CD14-positive monocyte (primary cell): ENCODE measurements around the gene SCART1. TPM values are rescaled to one million over a fixed set of nuclear protein-coding genes. Genes with fewer than 3 reads are reported as not detected.

Experiments
- DNase-seq, 3 donors: peaks; one replicate each; pipeline ENCODE4 v3.0.0-alpha.2; 2011 to 2022
- H2AFZ ChIP-seq: 2 replicates; pipeline ENCODE4 v1.6.0; 2012; ENCODE audit warnings: mild to moderate bottlenecking, low read depth, low read length, inconsistent platforms; ENCODE audit not compliant: insufficient read depth, poor library complexity, severe bottlenecking
- H3K27ac ChIP-seq, 2 donors: 1 replicate in 1 of 2; 2 replicates in 1 of 2; pipeline ENCODE4 v1.5.1; 2012 to 2013; ENCODE audit warnings: low read length in 2 of 2, control low read depth in 1 of 2, inconsistent platforms in 1 of 2, low read depth in 1 of 2, mild to moderate bottlenecking in 1 of 2
- H3K27me3 ChIP-seq, 2 donors: one replicate each; pipeline versions ENCODE4 v1.6.0 to v1.6.1; 2011 to 2013; ENCODE audit warnings: low read length in 2 of 2; ENCODE audit not compliant: control insufficient read depth in 2 of 2, insufficient read depth in 2 of 2
- H3K36me3 ChIP-seq, 2 donors: replicated peaks in 1 of 2; 1 replicate in 1 of 2; 2 replicates in 1 of 2; pipeline versions ENCODE4 v1.5.1 to v1.6.1; 2012 to 2013; ENCODE audit warnings: low read length in 2 of 2, control low read depth in 1 of 2, inconsistent platforms in 1 of 2, mild to moderate bottlenecking in 1 of 2; ENCODE audit not compliant: insufficient read depth in 2 of 2, control insufficient read depth in 1 of 2
- H3K4me1 ChIP-seq, 2 donors: 1 replicate in 1 of 2; 2 replicates in 1 of 2; pipeline versions ENCODE4 v1.5.1 to v1.6.1; 2012 to 2013; ENCODE audit warnings: low read length in 2 of 2, control low read depth in 1 of 2, inconsistent platforms in 1 of 2, mild to moderate bottlenecking in 1 of 2, moderate library complexity in 1 of 2; ENCODE audit not compliant: insufficient read depth in 2 of 2, control insufficient read depth in 1 of 2
- H3K4me2 ChIP-seq: replicated peaks from 2 replicates; pipeline ENCODE3; 2012; ENCODE audit warnings: low read length, moderate library complexity, mild to moderate bottlenecking; ENCODE audit not compliant: poor library complexity, severe bottlenecking; ENCODE audit errors: extremely low read depth
- H3K4me3 ChIP-seq, 3 experiments: fragments of 200-600 bp in 1 of 3; sonication (generic) in 1 of 3; replicated peaks in 1 of 3; 1 replicate in 2 of 3; 2 replicates in 1 of 3; pipeline ENCODE4 v1.5.1; 2011 to 2013; ENCODE audit warnings: low read length in 3 of 3, mild to moderate bottlenecking in 3 of 3, control low read depth in 2 of 3, low read depth in 2 of 3, inconsistent platforms in 1 of 3, moderate library complexity in 1 of 3
- H3K79me2 ChIP-seq: 2 replicates; pipeline ENCODE4 v1.6.0; 2012; ENCODE audit warnings: mild to moderate bottlenecking, control low read depth, inconsistent platforms, low read length, moderate library complexity; ENCODE audit not compliant: insufficient read depth
- H3K9ac ChIP-seq: 2 replicates; pipeline ENCODE4 v1.6.0; 2017; ENCODE audit warnings: low read length, mild to moderate bottlenecking; ENCODE audit not compliant: insufficient read depth, poor library complexity, severe bottlenecking
- H3K9me3 ChIP-seq, 2 donors: replicated peaks in 1 of 2; 1 replicate in 1 of 2; 2 replicates in 1 of 2; pipeline versions ENCODE4 v1.5.1 to v1.6.1; 2012 to 2013; ENCODE audit warnings: low read length in 2 of 2, control low read depth in 1 of 2; ENCODE audit not compliant: control insufficient read depth in 1 of 2, insufficient read depth in 1 of 2
- H4K20me1 ChIP-seq: 2 replicates; pipeline ENCODE4 v1.6.0; 2012; ENCODE audit warnings: mild to moderate bottlenecking, low read length, control low read depth, moderate library complexity; ENCODE audit not compliant: insufficient read depth
- H3K27ac Mint-ChIP-seq, 7 donors: one replicate each; pipeline ENCODE4 v1.8.0; 2020; ENCODE audit warnings: mild to moderate bottlenecking in 7 of 7, mixed read lengths in 7 of 7, moderate library complexity in 6 of 7, inconsistent platforms in 2 of 7
- H3K27me3 Mint-ChIP-seq, 3 donors: one replicate each; pipeline ENCODE4 v1.8.0; 2021 to 2022; ENCODE audit warnings: low read depth in 3 of 3, mild to moderate bottlenecking in 3 of 3, mixed read lengths in 3 of 3, moderate library complexity in 3 of 3, inconsistent platforms in 1 of 3
- H3K36me3 Mint-ChIP-seq, 2 donors: one replicate each; pipeline ENCODE4 v1.8.0; 2020; ENCODE audit warnings: mixed read lengths in 2 of 2, inconsistent platforms in 1 of 2, mild to moderate bottlenecking in 1 of 2
- H3K4me1 Mint-ChIP-seq: one replicate; pipeline ENCODE4 v1.8.0; 2020; ENCODE audit warnings: mild to moderate bottlenecking, mixed read lengths
- H3K4me3 Mint-ChIP-seq, 2 donors: one replicate each; pipeline ENCODE4 v1.8.0; 2020; ENCODE audit warnings: mild to moderate bottlenecking in 2 of 2, mixed read lengths in 2 of 2, moderate library complexity in 1 of 2
- H3K9me3 Mint-ChIP-seq, 7 donors: one replicate each; pipeline ENCODE4 v1.8.0; 2020 to 2022; ENCODE audit warnings: mixed read lengths in 7 of 7, mild to moderate bottlenecking in 6 of 7, moderate library complexity in 6 of 7, inconsistent platforms in 2 of 7
- WGBS: methylation state at CpG from one replicate; pipeline ENCODE4 v1.1.5; 2013; ENCODE audit warnings: missing lambda C conversion rate; ENCODE audit not compliant: insufficient coverage; 5-methylcytosine and 5-hydroxymethylcytosine counted together
- intact Hi-C, 2 donors: fragments of 100-400 bp; cut with micrococcal nuclease; formaldehyde crosslinking; loops; one replicate each; pipeline versions ENCODE4 v1.15.0 to v1.15.1; 2023
- polyA plus RNA-seq, 3 donors: library from polyadenylated mRNA; depleted of rRNA in 1 of 3; unstranded in 2 of 3; stranded (reverse) in 1 of 3; fragments of 300-500 nt in 2 of 3; fragments of >200 nt in 1 of 3; fragmentation: Illumina TruSeq in 2 of 3; gene quantifications; 1 replicate in 2 of 3; 2 replicates in 1 of 3; pipeline ENCODE4 v1.2.3, GENCODE V29; 2012 to 2021
- TF ChIP-seq, protein P1 (sequence below): fragments of 200-600 bp; IDR thresholded peaks from one replicate; pipeline ENCODE4 v1.8.0; 2022; ENCODE audit warnings: antibody characterized with exemption, mild to moderate bottlenecking

Gene SCART1
- polyA plus RNA-seq, 3 donors: 1.1 TPM; not detected in 2

DNA sequence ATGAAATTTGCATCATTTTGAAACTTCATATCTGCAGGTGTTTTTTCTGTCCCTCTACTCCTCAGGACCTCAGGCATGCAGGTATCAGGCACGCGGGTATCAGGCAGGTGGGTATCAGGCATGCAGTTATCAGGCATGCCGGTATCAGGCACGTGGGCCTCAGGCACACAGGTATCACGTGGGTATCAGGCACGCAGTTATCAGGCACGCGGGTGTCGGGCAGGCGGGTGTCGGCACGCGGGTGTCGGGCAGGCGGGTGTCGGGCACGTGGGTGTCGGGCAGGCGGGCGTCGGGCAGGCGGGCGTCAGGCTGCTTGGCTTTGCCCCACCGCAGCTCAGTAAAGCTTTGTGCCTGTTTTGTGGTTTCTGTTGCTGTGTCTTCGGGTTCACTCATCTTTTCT is 38.0 kb upstream of the SCART1 start:
- DNase-seq: no peak
- Histone ChIP-seq H3K27ac (no peak overlapping the region), H3K4me1 (no peaks in the 10 kb centered on the region), H2AFZ (no peak overlapping the region), H3K79me2 (no peaks in the 10 kb centered on the region), H3K4me2 (no peak overlapping the region), H3K9ac (no peak overlapping the region), H4K20me1 (no peaks in the 10 kb centered on the region), H3K9me3 (peaks cover 15 to 23% of the 10 kb centered on the region in 2 donors), H3K36me3 (peaks cover 27 to 53% of the 10 kb centered on the region in 2 donors), H3K4me3 (no peak overlapping the region), H3K27me3 (no peaks in the 10 kb centered on the region)
- Mint-ChIP-seq H3K27me3 (peaks cover under 1 to 6% (median 2%) of the 10 kb centered on the region in 3 donors), H3K4me3 (no peak overlapping the region), H3K27ac (no peak overlapping the region), H3K36me3 (peaks cover 49 to 81% of the 10 kb centered on the region in 2 donors), H3K9me3 (peaks cover 31 to 52% (median 39%) of the 10 kb centered on the region in 7 donors), H3K4me1 (no peaks in the 10 kb centered on the region)
- intact Hi-C loops: no loop called here
- TF ChIP-seq, protein P1, sequence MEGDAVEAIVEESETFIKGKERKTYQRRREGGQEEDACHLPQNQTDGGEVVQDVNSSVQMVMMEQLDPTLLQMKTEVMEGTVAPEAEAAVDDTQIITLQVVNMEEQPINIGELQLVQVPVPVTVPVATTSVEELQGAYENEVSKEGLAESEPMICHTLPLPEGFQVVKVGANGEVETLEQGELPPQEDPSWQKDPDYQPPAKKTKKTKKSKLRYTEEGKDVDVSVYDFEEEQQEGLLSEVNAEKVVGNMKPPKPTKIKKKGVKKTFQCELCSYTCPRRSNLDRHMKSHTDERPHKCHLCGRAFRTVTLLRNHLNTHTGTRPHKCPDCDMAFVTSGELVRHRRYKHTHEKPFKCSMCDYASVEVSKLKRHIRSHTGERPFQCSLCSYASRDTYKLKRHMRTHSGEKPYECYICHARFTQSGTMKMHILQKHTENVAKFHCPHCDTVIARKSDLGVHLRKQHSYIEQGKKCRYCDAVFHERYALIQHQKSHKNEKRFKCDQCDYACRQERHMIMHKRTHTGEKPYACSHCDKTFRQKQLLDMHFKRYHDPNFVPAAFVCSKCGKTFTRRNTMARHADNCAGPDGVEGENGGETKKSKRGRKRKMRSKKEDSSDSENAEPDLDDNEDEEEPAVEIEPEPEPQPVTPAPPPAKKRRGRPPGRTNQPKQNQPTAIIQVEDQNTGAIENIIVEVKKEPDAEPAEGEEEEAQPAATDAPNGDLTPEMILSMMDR: no peak
- 97% methylated on average over 24 of the region's 25 CpGs for WGBS

DNA sequence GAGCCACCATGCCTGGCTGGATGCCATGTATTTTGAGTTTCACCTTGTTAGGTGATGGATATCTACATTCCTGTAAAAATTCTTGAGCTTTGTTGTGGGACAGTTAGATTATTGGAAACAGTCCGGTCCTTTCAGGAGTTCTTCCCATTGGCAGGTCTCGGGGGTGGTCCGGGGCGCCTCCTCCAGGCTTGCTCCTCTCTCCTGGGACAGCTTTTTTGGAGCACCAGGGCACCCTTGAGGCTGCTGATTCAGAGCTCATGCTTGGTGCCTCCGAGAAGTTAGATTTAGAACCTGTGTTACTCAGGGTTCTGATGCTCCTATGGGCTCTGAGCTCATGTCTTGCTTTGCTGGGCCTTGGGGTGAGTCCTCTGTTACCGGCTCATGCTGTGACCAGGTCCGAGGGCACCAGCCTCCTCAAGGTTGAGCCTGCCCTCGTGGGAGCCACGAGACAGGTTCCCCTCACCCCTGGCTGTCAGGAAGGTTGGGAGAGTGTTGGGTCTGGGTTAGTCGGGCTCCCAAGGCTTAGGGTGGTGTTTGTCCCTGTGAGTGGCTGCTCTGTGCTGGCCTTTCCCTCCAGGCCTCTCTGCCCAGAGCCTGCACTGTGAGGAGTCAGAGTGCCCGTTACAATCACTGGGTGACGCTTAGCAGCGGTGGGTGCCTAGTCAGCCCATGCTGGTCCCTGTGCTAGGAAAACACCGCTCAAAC is 35.3 kb upstream of the SCART1 start:
- Histone ChIP-seq H3K27ac (no peak overlapping the region), H3K36me3 (peaks cover 7 to 26% of the 10 kb centered on the region in 2 donors), H3K4me2 (no peak overlapping the region), H3K9me3 (peaks cover 0 to 7% of the 10 kb centered on the region in 2 donors), H2AFZ (no peak overlapping the region), H3K9ac (no peak overlapping the region), H4K20me1 (peaks cover 9% of the 10 kb centered on the region), H3K27me3 (peaks cover 0 to 18% of the 10 kb centered on the region in 2 donors), H3K4me1 (peaks cover 0 to 4% of the 10 kb centered on the region in 2 donors), H3K4me3 (no peak overlapping the region), H3K79me2 (no peaks in the 10 kb centered on the region)
- intact Hi-C loops: no loop called here
- peaks cover 18 to 23% (median 23%) of the 10 kb centered on the region in 3 donors for H3K27me3 Mint-ChIP-seq
- no peak for DNase-seq
- 98% methylated on average over 12 of the region's 14 CpGs for WGBS
- peaks cover 9 to 31% (median 20%) of the 10 kb centered on the region in 7 donors for H3K9me3 Mint-ChIP-seq
- H3K4me1 Mint-ChIP-seq: no peaks in the 10 kb centered on the region
- TF ChIP-seq, protein P1: no peak
- peaks cover 23 to 55% of the 10 kb centered on the region in 2 donors for H3K36me3 Mint-ChIP-seq
- peak overlapping the region in 1 of 7 donors; percentile 46 for H3K27ac Mint-ChIP-seq
- no peak overlapping the region for H3K4me3 Mint-ChIP-seq
